MM.1S (cell line): ENCODE data around the gene HSPA4L.

Experiments
- DNase-seq: peaks from one replicate; pipeline ENCODE4 v3.0.0-alpha.2; 2015
- H2AFZ ChIP-seq: fragments of 300-600 bp; sonication (generic); 2 replicates; pipeline ENCODE4 v1.6.0; 2016; ENCODE audit warnings: antibody characterized with exemption, low read length
- H3F3A ChIP-seq: fragments of 300-600 bp; sonication (generic); 2 replicates; pipeline ENCODE4 v1.6.1; 2016; ENCODE audit warnings: mild to moderate bottlenecking, antibody characterized with exemption, low read length, moderate library complexity, mixed read lengths; ENCODE audit not compliant: insufficient read depth
- H3K27ac ChIP-seq: fragments of 300-600 bp; sonication (generic); 2 replicates; pipeline ENCODE4 v1.5.1; 2016; ENCODE audit warnings: mild to moderate bottlenecking, low read length
- H3K27me3 ChIP-seq: fragments of 300-600 bp; sonication (generic); replicated peaks from 2 replicates; pipeline ENCODE4 v1.6.0; 2016; ENCODE audit warnings: low read length; ENCODE audit not compliant: insufficient read depth
- H3K36me3 ChIP-seq: fragments of 300-600 bp; sonication (generic); replicated peaks from 2 replicates; pipeline ENCODE4 v1.6.1; 2016; ENCODE audit warnings: mild to moderate bottlenecking, low read length, mixed read lengths; ENCODE audit not compliant: insufficient read depth
- H3K4me1 ChIP-seq: fragments of 300-600 bp; sonication (generic); 2 replicates; pipeline ENCODE4 v1.6.1; 2016; ENCODE audit warnings: low read length, mixed read lengths
- H3K4me2 ChIP-seq: fragments of 300-600 bp; sonication (generic); 2 replicates; pipeline ENCODE4 v1.6.0; 2016; ENCODE audit warnings: low read depth, low read length
- H3K4me3 ChIP-seq: fragments of 300-600 bp; sonication (generic); 2 replicates; pipeline ENCODE4 v1.5.1; 2016; ENCODE audit warnings: low read length, mixed read lengths
- H3K79me2 ChIP-seq: fragments of 300-600 bp; sonication (generic); 2 replicates; pipeline ENCODE4 v1.6.1; 2016; ENCODE audit warnings: mixed run types, low read length, mixed read lengths
- H3K9ac ChIP-seq: fragments of 300-600 bp; sonication (generic); 2 replicates; pipeline ENCODE4 v1.6.1; 2016; ENCODE audit warnings: low read length, mixed read lengths
- H3K9me2 ChIP-seq: fragments of 300-600 bp; sonication (generic); replicated peaks from 2 replicates; pipeline ENCODE4 v1.6.1; 2016; ENCODE audit warnings: mild to moderate bottlenecking, low read length, mixed read lengths; ENCODE audit not compliant: insufficient read depth
- H3K9me3 ChIP-seq: fragments of 300-600 bp; sonication (generic); replicated peaks from 2 replicates; pipeline ENCODE4 v1.6.1; 2016; ENCODE audit warnings: mild to moderate bottlenecking, low read length, mixed read lengths; ENCODE audit not compliant: insufficient read depth
- H4K20me1 ChIP-seq: fragments of 300-600 bp; sonication (generic); 2 replicates; pipeline ENCODE4 v1.6.1; 2016; ENCODE audit warnings: mild to moderate bottlenecking, low read length, moderate library complexity, mixed read lengths; ENCODE audit not compliant: insufficient read depth
- CTCF ChIP-seq: fragments of 300-600 bp; sonication (generic); IDR thresholded peaks from 2 replicates; pipeline ENCODE4 v1.5.1; 2016; ENCODE audit warnings: antibody characterized with exemption, low read length, mixed read lengths
- EZH2 ChIP-seq: fragments of 300-600 bp; sonication (generic); optimal IDR thresholded peaks from 2 replicates; pipeline ENCODE3; 2017; ENCODE audit warnings: low read depth, mild to moderate bottlenecking, antibody characterized with exemption, low read length, mixed read lengths
- EZH2phosphoT487 ChIP-seq: fragments of 300-600 bp; sonication (generic); IDR thresholded peaks from 2 replicates; pipeline ENCODE4 v1.6.1; 2018; ENCODE audit warnings: antibody characterized with exemption, low read length

Gene HSPA4L

DNA sequence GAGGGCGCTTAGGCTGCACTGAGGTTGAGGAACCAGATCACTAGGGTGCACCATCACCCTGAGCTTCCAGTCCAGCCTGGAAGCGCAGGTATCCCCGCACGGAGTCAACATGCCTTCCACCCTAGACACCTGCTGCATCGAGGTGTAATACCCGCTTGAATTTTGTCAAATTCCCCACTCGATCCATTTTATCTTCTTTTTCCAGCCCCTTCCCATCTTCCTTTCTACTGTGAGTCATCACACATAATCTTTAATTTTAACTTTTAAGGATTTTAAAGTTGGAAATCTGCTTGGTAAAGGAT, 99.4 kb downstream of the HSPA4L start:
- H3K79me2 ChIP-seq: peaks cover 48% of the 10 kb centered on the region

DNA sequence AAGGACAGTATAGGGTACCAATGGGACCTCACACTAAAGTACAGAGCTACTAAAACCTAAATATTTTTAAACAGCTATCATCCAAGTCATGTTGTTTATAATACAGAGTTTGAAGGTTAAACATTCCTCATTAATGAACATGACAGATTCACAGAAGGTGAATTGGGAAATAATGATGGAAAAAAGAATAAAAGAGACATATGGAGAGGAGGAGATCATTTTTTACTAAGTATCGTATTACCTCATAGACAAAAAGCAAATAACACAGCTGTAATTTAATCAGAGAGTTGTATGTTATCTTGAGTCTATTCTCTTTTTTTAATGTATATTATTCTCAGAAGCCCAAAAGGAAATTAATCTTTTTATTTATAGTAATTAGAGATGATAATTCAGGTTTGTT, 106.4 kb downstream of the HSPA4L start:
- DNase-seq: no peak
- no peak for TF ChIP-seq EZH2phosphoT487
- TF ChIP-seq CTCF: no peak
- no peak for TF ChIP-seq EZH2
- no peaks in the 10 kb centered on the region for H4K20me1 ChIP-seq
- H3K27me3 ChIP-seq: no peaks in the 10 kb centered on the region
- H3K79me2 ChIP-seq: peaks cover 38% of the 10 kb centered on the region
- no peaks in the 10 kb centered on the region for H3K9me2 ChIP-seq
- H2AFZ ChIP-seq: no peak overlapping the region
- H3K27ac ChIP-seq: no peak overlapping the region
- no peak overlapping the region for H3K9ac ChIP-seq
- no peaks in the 10 kb centered on the region for H3K4me1 ChIP-seq
- H3K36me3 ChIP-seq: peaks cover 13% of the 10 kb centered on the region
- H3K4me3 ChIP-seq: no peak overlapping the region
- H3K4me2 ChIP-seq: no peak overlapping the region
- no peaks in the 10 kb centered on the region for H3K9me3 ChIP-seq
- H3F3A ChIP-seq: no peaks in the 10 kb centered on the region; the same call in 1 of the 2 replicates

More for the DNA sequence above, 99.4 kb downstream of the HSPA4L start:
- H3K36me3 ChIP-seq: peaks cover 3% of the 10 kb centered on the region
- peak overlapping the region; percentile 81; the same call in 1 of the 2 replicates for H3K27ac ChIP-seq
- DNase-seq: no peak
- H3K27me3 ChIP-seq: no peaks in the 10 kb centered on the region
- H3F3A ChIP-seq: peaks cover 4% of the 10 kb centered on the region; the same call in 1 of the 2 replicates
- no peaks in the 10 kb centered on the region for H4K20me1 ChIP-seq
- H3K4me1 ChIP-seq: 0 out of 2 replicates have a peak, but pooled peaks cover 6% of the 10 kb centered on the region
- H3K9ac ChIP-seq: peak overlapping the region; percentile 95
- TF ChIP-seq EZH2 (no peak), CTCF (no peak), EZH2phosphoT487 (no peak)
- H3K4me2 ChIP-seq: peak overlapping the region; percentile 73
- peak overlapping the region; percentile 91 for H2AFZ ChIP-seq
- H3K9me2 ChIP-seq: no peaks in the 10 kb centered on the region
- peak overlapping the region; percentile 95 for H3K4me3 ChIP-seq
- H3K9me3 ChIP-seq: no peaks in the 10 kb centered on the region

GRCh38 chr4:127889903-127890302, 107.8 kb downstream of the HSPA4L start:
- Histone ChIP-seq H3F3A (no peaks in the 10 kb centered on the region; the same call in 1 of the 2 replicates), H2AFZ (no peak overlapping the region), H3K9me3 (no peaks in the 10 kb centered on the region), H3K36me3 (peaks cover 21% of the 10 kb centered on the region), H3K9ac (no peak overlapping the region), H3K79me2 (peaks cover 29% of the 10 kb centered on the region), H3K4me2 (no peak overlapping the region), H3K4me3 (no peak overlapping the region), H3K4me1 (no peaks in the 10 kb centered on the region), H3K27me3 (no peaks in the 10 kb centered on the region), H4K20me1 (no peaks in the 10 kb centered on the region), H3K9me2 (no peaks in the 10 kb centered on the region), H3K27ac (no peak overlapping the region)
- TF ChIP-seq EZH2phosphoT487: no peak
- no peak for TF ChIP-seq CTCF
- no peak for TF ChIP-seq EZH2
- DNase-seq: no peak
